ENCODE measurements around the gene HTR1B. TPM values are rescaled to one million over a fixed set of nuclear protein-coding genes. Genes with fewer than 3 reads are reported as not detected.

The HTR1B gene
- total RNA-seq, 1 donor from 2014 or later, result 10.3 TPM

DNA sequence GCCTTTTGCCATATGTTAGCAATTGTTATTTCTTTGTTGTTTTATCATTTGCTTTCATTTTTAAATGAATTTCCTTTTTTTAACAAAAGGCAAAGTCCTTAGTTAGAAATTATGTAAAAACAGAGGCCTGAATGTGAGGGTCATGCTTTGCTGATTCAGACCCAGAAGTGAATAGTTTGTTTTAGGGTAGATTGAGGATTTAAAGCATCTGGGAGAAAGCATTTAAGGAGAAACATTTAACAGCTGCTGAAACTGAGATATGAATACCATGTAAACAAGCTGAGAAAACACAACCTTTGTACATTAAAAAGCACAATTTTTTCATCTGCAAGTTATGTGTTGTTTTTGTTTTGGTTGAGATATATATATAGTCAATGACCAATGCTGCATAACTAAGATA lies 8.0 kb downstream of the HTR1B start:
- no peak for TF ChIP-seq CTCF (IDR thresholded peaks at IDR 0.05; ENCODE audit: unreplicated experiment)
- H3K27ac Mint-ChIP-seq, result no peak overlapping the region
- H3K27me3 Mint-ChIP-seq, result peaks cover 3% of the 10 kb centered on the region
- no peaks in the 10 kb centered on the region for H3K36me3 Mint-ChIP-seq (ENCODE audit: insufficient read depth)
- DNase-seq (ENCODE audit: low spot score, unreplicated experiment), result no peak
- H3K4me3 Mint-ChIP-seq (ENCODE audit: low read depth), result no peak overlapping the region
- H3K4me1 Mint-ChIP-seq (ENCODE audit: low read depth), result peaks cover 2% of the 10 kb centered on the region
- H3K9me3 Mint-ChIP-seq (ENCODE audit: low read depth), result no peaks in the 10 kb centered on the region

- Mint-ChIP-seq H3K4me3 (ENCODE audit: low read depth) (no peak overlapping the region), H3K27ac (no peak overlapping the region), H3K36me3 (ENCODE audit: insufficient read depth) (no peaks in the 10 kb centered on the region), H3K9me3 (ENCODE audit: low read depth) (no peaks in the 10 kb centered on the region), H3K27me3 (peaks cover 3% of the 10 kb centered on the region), H3K4me1 (ENCODE audit: low read depth) (no peaks in the 10 kb centered on the region)
- DNase-seq (ENCODE audit: low spot score, unreplicated experiment), result no peak
- no peak for TF ChIP-seq CTCF (IDR thresholded peaks at IDR 0.05; ENCODE audit: unreplicated experiment)
Observed at GRCh38 chr6:77454386-77454785, 8.9 kb downstream of the HTR1B start.

DNA sequence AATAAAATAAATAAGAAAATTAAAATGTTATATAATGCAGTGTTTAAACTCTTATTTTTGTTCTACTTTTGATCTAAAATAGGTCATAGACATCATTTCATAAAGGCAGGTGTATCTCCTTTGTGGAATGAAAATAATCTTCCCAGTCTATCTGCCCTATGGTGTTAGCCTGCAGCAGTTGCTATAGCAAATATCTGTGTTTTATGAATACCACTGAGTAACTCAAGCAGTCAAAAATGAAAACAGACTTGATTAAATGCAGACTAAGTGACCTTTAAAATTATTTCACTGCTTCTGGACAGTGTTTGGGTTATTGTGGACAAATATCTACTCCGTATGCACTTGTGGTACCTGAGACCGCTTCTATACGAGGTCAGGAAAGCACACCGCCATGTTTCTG lies 11.8 kb downstream of the HTR1B start:
- no peak for DNase-seq (ENCODE audit: low spot score, unreplicated experiment)
- H3K36me3 Mint-ChIP-seq (ENCODE audit: insufficient read depth), result no peaks in the 10 kb centered on the region
- H3K27me3 Mint-ChIP-seq, result no peaks in the 10 kb centered on the region
- no peak overlapping the region for H3K4me3 Mint-ChIP-seq (ENCODE audit: low read depth)
- H3K9me3 Mint-ChIP-seq (ENCODE audit: low read depth), result no peaks in the 10 kb centered on the region
- no peak for TF ChIP-seq CTCF (IDR thresholded peaks at IDR 0.05; ENCODE audit: unreplicated experiment)
- no peaks in the 10 kb centered on the region for H3K4me1 Mint-ChIP-seq (ENCODE audit: low read depth)
- H3K27ac Mint-ChIP-seq, result no peak overlapping the region

- H3K4me1 Mint-ChIP-seq (ENCODE audit: low read depth), result no peaks in the 10 kb centered on the region
- TF ChIP-seq CTCF (IDR thresholded peaks at IDR 0.05; ENCODE audit: unreplicated experiment), result no peak
- no peak for DNase-seq (ENCODE audit: low spot score, unreplicated experiment)
- no peak overlapping the region for H3K4me3 Mint-ChIP-seq (ENCODE audit: low read depth)
- H3K27ac Mint-ChIP-seq, result no peak overlapping the region
- H3K27me3 Mint-ChIP-seq, result no peaks in the 10 kb centered on the region
- no peaks in the 10 kb centered on the region for H3K36me3 Mint-ChIP-seq (ENCODE audit: insufficient read depth)
- no peaks in the 10 kb centered on the region for H3K9me3 Mint-ChIP-seq (ENCODE audit: low read depth)
Observed at GRCh38 chr6:77450924-77451323, 12.4 kb downstream of the HTR1B start.

DNA sequence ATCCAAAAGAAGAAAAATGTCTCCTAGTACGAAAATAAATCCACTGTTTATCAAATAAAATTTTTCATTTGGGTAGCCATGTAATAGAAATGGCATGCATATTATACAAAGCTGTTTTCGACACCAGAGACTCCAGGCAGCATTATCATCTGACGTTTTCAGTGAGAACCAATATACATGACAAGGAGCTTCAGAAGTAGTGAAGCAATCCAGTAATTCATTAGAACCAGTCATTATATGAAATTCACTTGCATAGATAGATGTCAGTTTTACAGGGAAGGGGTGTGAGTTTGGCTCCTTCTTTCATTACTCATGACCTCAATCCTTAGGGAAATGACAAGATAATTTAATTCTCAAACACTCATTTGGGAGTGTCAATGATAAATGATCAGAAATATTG lies 14.7 kb downstream of the HTR1B start:
- Mint-ChIP-seq H3K36me3 (ENCODE audit: insufficient read depth) (no peaks in the 10 kb centered on the region), H3K27me3 (no peaks in the 10 kb centered on the region), H3K4me3 (ENCODE audit: low read depth) (no peak overlapping the region), H3K9me3 (ENCODE audit: low read depth) (no peaks in the 10 kb centered on the region), H3K27ac (no peak overlapping the region), H3K4me1 (ENCODE audit: low read depth) (no peaks in the 10 kb centered on the region)
- no peak for DNase-seq (ENCODE audit: low spot score, unreplicated experiment)
- TF ChIP-seq CTCF (IDR thresholded peaks at IDR 0.05; ENCODE audit: unreplicated experiment), result no peak

Data from progenitor cell of endocrine pancreas (in vitro differentiated cells).